Esophagus (tissue), 2 donors: ENCODE results near the gene EEF1E1. TPM values are rescaled to one million over a fixed set of nuclear protein-coding genes. Genes with fewer than 3 reads are reported as not detected.

Source experiments
- H3K27ac ChIP-seq, 2 donors: one replicate each; pipeline ENCODE4 v1.5.1; 2013; ENCODE audit warnings: low read depth in 2 of 2, mild to moderate bottlenecking in 2 of 2, inconsistent platforms in 1 of 2, low read length in 1 of 2, moderate library complexity in 1 of 2
- H3K27me3 ChIP-seq, 2 donors: one replicate each; pipeline ENCODE4 v1.6.1; 2013; ENCODE audit warnings: low read length in 2 of 2, control low read depth in 1 of 2, mild to moderate bottlenecking in 1 of 2; ENCODE audit not compliant: insufficient read depth in 2 of 2, control insufficient read depth in 1 of 2
- H3K36me3 ChIP-seq, 2 donors: one replicate each; pipeline ENCODE4 v1.6.1; 2013; ENCODE audit warnings: low read length in 1 of 2; ENCODE audit not compliant: control insufficient read depth in 2 of 2, insufficient read depth in 2 of 2
- H3K4me1 ChIP-seq, 2 donors: one replicate each; pipeline ENCODE4 v1.6.1; 2013; ENCODE audit warnings: low read length in 1 of 2; ENCODE audit not compliant: control insufficient read depth in 2 of 2, insufficient read depth in 2 of 2
- H3K4me3 ChIP-seq, 2 donors: one replicate each; pipeline ENCODE4 v1.5.1; 2013; ENCODE audit warnings: low read length in 2 of 2, mild to moderate bottlenecking in 2 of 2, low read depth in 1 of 2, moderate library complexity in 1 of 2
- H3K9me3 ChIP-seq, 2 donors: one replicate each; pipeline ENCODE4 v1.6.1; 2013; ENCODE audit warnings: mild to moderate bottlenecking in 2 of 2, low read depth in 1 of 2, low read length in 1 of 2, moderate library complexity in 1 of 2; ENCODE audit not compliant: control insufficient read depth in 2 of 2, insufficient read depth in 1 of 2
- WGBS, 2 donors: extraction: QIAGEN DNeasy Blood & Tissue Kit; methylation state at CpG; one replicate each; pipeline ENCODE4 v1.1.7; 2013; 5-methylcytosine and 5-hydroxymethylcytosine counted together
- polyA plus RNA-seq, 2 donors: library from polyadenylated mRNA; stranded (reverse); fragments of 200-250 nt; gene quantifications; one replicate each; pipeline ENCODE4 v1.2.3, GENCODE V29; 2013
- donor health status: healthy with polysubstance abuse.
- donor health status: Bipolar disorder and iron deficiency.

EEF1E1 gene
- polyA plus RNA-seq: 10 to 100 TPM; 12.4 to 29.6 TPM

DNA sequence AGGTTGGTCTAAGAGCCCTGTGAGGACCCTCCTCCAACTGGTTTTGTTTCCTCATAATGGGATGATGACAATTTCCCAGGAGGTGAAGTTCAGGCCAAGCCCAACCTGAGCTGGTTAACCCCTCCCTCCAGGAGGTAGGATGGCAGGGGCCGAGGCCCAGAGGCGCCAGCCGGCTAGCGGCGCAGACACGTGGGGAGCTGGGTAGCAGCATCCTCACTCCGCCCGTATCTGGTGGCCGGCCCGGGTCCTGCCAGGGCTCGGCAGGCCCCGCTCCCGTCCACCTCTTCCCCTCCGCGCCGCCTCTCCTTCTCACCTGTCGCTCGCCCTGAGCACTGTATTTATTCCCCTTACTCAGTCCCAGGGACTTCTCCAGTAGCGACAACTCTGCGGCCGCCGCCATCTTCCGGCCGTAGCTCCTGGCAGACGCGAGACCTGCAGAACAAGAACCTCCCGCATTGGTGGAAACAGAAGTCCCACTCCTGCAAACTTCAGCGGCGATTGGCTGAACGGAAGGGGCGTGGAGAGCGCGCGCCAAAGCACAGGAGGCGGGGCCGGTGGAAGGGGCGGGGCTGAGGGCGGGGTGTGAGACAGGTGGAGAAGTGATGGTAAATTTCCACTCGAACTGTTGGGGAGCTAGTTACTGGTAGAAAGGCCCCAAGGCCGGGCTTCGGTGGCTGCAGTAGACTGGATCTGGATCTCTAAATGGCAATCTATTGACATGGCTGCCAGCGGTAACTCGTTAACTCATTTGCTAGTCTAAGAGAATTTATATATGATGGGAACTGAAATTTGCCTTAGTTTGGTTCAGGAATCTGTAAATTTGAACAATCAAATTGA lies at the start of gene EEF1E1:
EEF1E1 (minus strand) TSS at position 427 of the 837 bp plus-strand sequence; CDS start at position 400, 27 bp downstream.
- H3K4me1 ChIP-seq: no peaks in the 10 kb centered on the region
- peak within 1 kb of the TSS; percentile 79 to 92 for H3K27ac ChIP-seq
- no peaks in the 10 kb centered on the region for H3K27me3 ChIP-seq
- H3K36me3 ChIP-seq: no peaks in the 10 kb centered on the region
- H3K9me3 ChIP-seq: no peaks in the 10 kb centered on the region
- peak within 1 kb of the TSS; percentile 87 to 97 for H3K4me3 ChIP-seq
- 1% methylated on average over 43 of the region's 43 CpGs for WGBS, 2 donors

DNA sequence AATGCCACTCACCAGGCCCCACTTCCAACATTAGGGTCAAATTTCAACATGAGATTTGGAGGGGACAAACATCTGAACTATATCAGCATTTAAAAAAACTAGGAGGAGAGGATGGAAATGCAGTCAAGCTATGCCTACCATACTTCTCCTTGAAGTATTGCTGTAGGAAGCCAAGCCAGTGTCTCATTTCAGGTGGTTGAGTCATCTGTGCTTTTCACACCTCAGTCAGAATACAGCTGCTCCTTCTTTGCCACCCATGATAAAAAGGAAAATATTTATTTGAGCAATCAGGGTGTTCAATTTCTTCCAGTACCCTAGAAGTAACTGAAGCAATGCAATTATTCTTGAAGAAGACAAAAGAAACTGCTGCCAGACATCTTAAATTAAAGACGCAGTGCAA lies 47.0 kb upstream of the EEF1E1 start:
- no peaks in the 10 kb centered on the region for H3K36me3 ChIP-seq
- no peaks in the 10 kb centered on the region for H3K27me3 ChIP-seq
- WGBS, 2 donors: 91% methylated on average over 1 of the region's 1 CpG
- no peak overlapping the region for H3K27ac ChIP-seq
- H3K4me1 ChIP-seq: no peaks in the 10 kb centered on the region
- no peaks in the 10 kb centered on the region for H3K9me3 ChIP-seq
- no peak overlapping the region for H3K4me3 ChIP-seq

GRCh38 chr6:8143945-8144344 lies 41.6 kb upstream of the EEF1E1 start:
- H3K9me3 ChIP-seq: no peaks in the 10 kb centered on the region
- no peaks in the 10 kb centered on the region for H3K36me3 ChIP-seq
- peaks cover 0 to 4% of the 10 kb centered on the region in 2 donors for H3K27me3 ChIP-seq
- no peak overlapping the region for H3K27ac ChIP-seq
- no peaks in the 10 kb centered on the region for H3K4me1 ChIP-seq
- WGBS, 2 donors: 89 to 90% methylated on average over 2 of the region's 2 CpGs
- no peak overlapping the region for H3K4me3 ChIP-seq

DNA sequence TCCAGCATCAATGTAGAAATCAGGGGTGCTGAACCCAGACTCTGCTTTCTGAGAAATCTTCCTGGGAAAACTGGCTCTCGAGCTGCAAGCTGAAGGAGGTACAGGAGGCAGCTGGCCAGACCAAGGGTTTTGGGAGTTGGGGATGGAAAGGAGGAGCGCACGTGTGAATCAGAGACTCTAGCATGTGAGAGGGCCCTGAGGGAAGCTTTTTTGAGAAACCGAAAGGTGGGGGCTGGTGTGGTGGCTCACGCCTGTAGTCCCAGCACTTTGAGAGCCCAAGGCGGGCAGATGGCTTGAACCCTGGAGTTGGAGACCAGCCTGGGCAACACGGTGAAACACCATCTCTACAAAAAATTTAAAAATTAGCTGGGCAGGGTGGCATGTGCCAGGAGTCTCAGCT lies 37.1 kb upstream of the EEF1E1 start:
- H3K27me3 ChIP-seq: peaks cover 0 to 4% of the 10 kb centered on the region in 2 donors
- 90 to 92% methylated on average over 7 of the region's 7 CpGs for WGBS, 2 donors

DNA sequence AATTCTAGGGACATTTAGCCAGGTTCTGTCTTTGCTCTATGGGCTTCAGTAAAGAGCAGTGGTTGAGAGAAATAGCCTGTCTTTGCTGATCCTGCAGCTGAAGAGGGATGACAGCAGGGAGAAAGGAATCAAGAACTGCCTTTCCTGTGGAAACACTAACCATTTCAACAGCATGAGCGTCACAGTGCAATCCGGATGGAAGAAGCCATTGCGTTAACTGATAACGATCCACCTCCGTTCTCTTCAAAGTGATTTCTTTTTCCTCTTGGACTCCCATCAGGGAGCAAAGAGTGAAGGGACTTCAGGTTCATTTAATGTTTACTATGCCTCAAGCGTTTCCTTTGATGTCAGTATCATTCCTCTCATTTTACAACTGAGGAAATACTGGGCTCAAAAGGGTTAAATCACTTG lies 35.2 kb upstream of the EEF1E1 start:
- Histone ChIP-seq H3K27me3 (peaks cover 0 to 4% of the 10 kb centered on the region in 2 donors), H3K36me3 (no peaks in the 10 kb centered on the region), H3K27ac (no peak overlapping the region), H3K4me1 (no peaks in the 10 kb centered on the region), H3K4me3 (no peak overlapping the region), H3K9me3 (no peaks in the 10 kb centered on the region)
- 48 to 58% methylated on average over 6 of the region's 6 CpGs for WGBS, 2 donors

More for the DNA sequence above, 37.1 kb upstream of the EEF1E1 start:
- Histone ChIP-seq H3K9me3 (no peaks in the 10 kb centered on the region), H3K36me3 (no peaks in the 10 kb centered on the region), H3K4me3 (no peak overlapping the region), H3K4me1 (no peaks in the 10 kb centered on the region), H3K27ac (no peak overlapping the region)

DNA sequence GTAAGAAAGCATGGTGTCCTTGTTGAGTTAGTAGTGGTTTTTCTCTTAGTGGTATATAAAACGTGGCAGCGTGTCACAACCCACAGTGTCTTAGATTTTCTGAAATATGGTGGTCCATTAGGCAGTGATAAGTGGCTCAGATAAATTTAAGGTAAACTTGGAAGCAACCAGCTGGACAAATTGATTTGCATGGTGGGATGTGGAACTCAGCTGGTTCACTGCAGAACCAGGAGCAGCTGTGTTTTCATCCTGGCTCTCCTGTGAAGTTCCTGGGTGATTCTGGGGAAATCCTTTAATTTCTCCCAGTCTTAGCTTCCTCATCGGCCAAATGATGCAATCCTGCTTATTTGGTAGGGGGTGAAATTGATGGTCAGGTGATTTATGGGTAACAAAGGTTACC lies 32.9 kb upstream of the EEF1E1 start:
- Histone ChIP-seq H3K4me1 (no peaks in the 10 kb centered on the region), H3K27me3 (peaks cover 0 to 4% of the 10 kb centered on the region in 2 donors), H3K4me3 (no peak overlapping the region), H3K9me3 (no peaks in the 10 kb centered on the region), H3K27ac (no peak overlapping the region), H3K36me3 (no peaks in the 10 kb centered on the region)
- 76 to 77% methylated on average over 3 of the region's 3 CpGs for WGBS, 2 donors

GRCh38 chr6:8132130-8132529 lies 29.8 kb upstream of the EEF1E1 start:
- no peaks in the 10 kb centered on the region for H3K9me3 ChIP-seq
- 72 to 75% methylated on average over 6 of the region's 6 CpGs for WGBS, 2 donors
- no peaks in the 10 kb centered on the region for H3K36me3 ChIP-seq
- H3K4me3 ChIP-seq: no peak overlapping the region
- no peaks in the 10 kb centered on the region for H3K27me3 ChIP-seq
- H3K27ac ChIP-seq: no peak overlapping the region
- no peaks in the 10 kb centered on the region for H3K4me1 ChIP-seq

- H3K36me3 ChIP-seq: no peaks in the 10 kb centered on the region
- no peaks in the 10 kb centered on the region for H3K27me3 ChIP-seq
- H3K27ac ChIP-seq: no peak overlapping the region
- WGBS, 2 donors: 36 to 37% methylated on average over 13 of the region's 13 CpGs
- no peaks in the 10 kb centered on the region for H3K4me1 ChIP-seq
- no peaks in the 10 kb centered on the region for H3K9me3 ChIP-seq
- no peak overlapping the region for H3K4me3 ChIP-seq
These were observed 29.0 kb upstream of the EEF1E1 start for GRCh38 chr6:8131265-8131897.

DNA sequence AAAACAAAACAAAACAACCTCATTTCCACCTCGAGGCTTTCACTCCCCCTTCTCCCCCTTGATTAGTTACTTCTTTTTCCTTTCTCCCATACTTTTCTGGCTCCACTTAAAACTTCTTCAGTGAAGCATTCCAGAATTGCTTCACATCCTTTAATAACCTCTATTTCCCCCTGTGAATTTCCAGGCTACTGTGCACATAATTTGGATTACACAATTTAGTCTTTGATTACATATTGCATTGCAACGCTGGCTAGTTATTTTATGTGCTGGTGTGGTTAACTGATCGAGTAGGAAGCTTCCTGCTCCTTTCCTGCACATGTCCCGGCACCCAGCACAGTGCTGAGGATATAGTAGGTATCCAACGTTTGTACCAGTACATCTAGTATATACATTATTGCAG lies 28.1 kb upstream of the EEF1E1 start:
- no peaks in the 10 kb centered on the region for H3K27me3 ChIP-seq
- H3K9me3 ChIP-seq: no peaks in the 10 kb centered on the region
- 48 to 56% methylated on average over 5 of the region's 5 CpGs for WGBS, 2 donors
- H3K4me3 ChIP-seq: no peak overlapping the region
- no peaks in the 10 kb centered on the region for H3K36me3 ChIP-seq
- no peaks in the 10 kb centered on the region for H3K4me1 ChIP-seq
- H3K27ac ChIP-seq: no peak overlapping the region
